ENCODE measurements around the gene B3GNT5. TPM values are rescaled to one million over a fixed set of nuclear protein-coding genes. Genes with fewer than 3 reads are reported as not detected.

Gene B3GNT5
- total and polyA plus RNA-seq, 10 of the 15 experiments (the other 5 are each of a cell fraction or from before 2014, with no cell fraction given): 0.24 to 1.1 (median 0.48) TPM

- no peak for TF ChIP-seq ZNF384 (IDR thresholded peaks at IDR 0.05; ENCODE audit: borderline replicate concordance, low read depth, low read length)
- no peak for TF ChIP-seq ZNF207 (IDR thresholded peaks at IDR 0.05; ENCODE audit: borderline replicate concordance)
- no peak for TF ChIP-seq NFIC (IDR thresholded peaks at IDR 0.05; ENCODE audit: low read depth, low read length)
- TF ChIP-seq MTA2 (IDR thresholded peaks at IDR 0.05; ENCODE audit: low read depth): no peak
- TF ChIP-seq PML (IDR thresholded peaks at IDR 0.05; ENCODE audit: low read length): no peak
- TF ChIP-seq SIN3A (IDR thresholded peaks at IDR 0.05; ENCODE audit: low read depth, low read length): no peak
- TF ChIP-seq, protein P1, sequence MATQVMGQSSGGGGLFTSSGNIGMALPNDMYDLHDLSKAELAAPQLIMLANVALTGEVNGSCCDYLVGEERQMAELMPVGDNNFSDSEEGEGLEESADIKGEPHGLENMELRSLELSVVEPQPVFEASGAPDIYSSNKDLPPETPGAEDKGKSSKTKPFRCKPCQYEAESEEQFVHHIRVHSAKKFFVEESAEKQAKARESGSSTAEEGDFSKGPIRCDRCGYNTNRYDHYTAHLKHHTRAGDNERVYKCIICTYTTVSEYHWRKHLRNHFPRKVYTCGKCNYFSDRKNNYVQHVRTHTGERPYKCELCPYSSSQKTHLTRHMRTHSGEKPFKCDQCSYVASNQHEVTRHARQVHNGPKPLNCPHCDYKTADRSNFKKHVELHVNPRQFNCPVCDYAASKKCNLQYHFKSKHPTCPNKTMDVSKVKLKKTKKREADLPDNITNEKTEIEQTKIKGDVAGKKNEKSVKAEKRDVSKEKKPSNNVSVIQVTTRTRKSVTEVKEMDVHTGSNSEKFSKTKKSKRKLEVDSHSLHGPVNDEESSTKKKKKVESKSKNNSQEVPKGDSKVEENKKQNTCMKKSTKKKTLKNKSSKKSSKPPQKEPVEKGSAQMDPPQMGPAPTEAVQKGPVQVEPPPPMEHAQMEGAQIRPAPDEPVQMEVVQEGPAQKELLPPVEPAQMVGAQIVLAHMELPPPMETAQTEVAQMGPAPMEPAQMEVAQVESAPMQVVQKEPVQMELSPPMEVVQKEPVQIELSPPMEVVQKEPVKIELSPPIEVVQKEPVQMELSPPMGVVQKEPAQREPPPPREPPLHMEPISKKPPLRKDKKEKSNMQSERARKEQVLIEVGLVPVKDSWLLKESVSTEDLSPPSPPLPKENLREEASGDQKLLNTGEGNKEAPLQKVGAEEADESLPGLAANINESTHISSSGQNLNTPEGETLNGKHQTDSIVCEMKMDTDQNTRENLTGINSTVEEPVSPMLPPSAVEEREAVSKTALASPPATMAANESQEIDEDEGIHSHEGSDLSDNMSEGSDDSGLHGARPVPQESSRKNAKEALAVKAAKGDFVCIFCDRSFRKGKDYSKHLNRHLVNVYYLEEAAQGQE (IDR thresholded peaks at IDR 0.05; ENCODE audit: low read depth, low read length): no peak
Observed at GRCh38 chr3:183318877-183319276, 65.8 kb downstream of the B3GNT5 start (continued).

- Histone ChIP-seq H3K36me3 (ENCODE audit: control insufficient read depth in 2 of 2, insufficient read depth in 2 of 2, low read length in 1 of 2) (no peaks in the 10 kb centered on the region), H3K9me3 (replicated peaks; ENCODE audit: control insufficient read depth, insufficient read depth, low read length) (no peaks in the 10 kb centered on the region), H3K27ac (ENCODE audit: control insufficient read depth, insufficient read depth) (no peak overlapping the region), H3K9ac (ENCODE audit: control insufficient read depth, insufficient read depth, low read length) (no peak overlapping the region), H3K4me3 (no peak overlapping the region), H2AFZ (ENCODE audit: control insufficient read depth, low read depth, low read length) (no peak overlapping the region), H3K4me1 (ENCODE audit: control insufficient read depth, insufficient read depth, low read length) (no peaks in the 10 kb centered on the region), H4K20me1 (ENCODE audit: control insufficient read depth, insufficient read depth) (no peaks in the 10 kb centered on the region), H3K79me2 (ENCODE audit: control insufficient read depth, insufficient read depth, low read length) (no peaks in the 10 kb centered on the region), H3K27me3 (replicated peaks in 1 of 2; ENCODE audit: control insufficient read depth in 2 of 2, insufficient read depth in 2 of 2, low read length in 1 of 2) (no peaks in the 10 kb centered on the region), H3K4me2 (ENCODE audit: control insufficient read depth, insufficient read depth) (no peak overlapping the region)
- ATAC-seq: no peak
- SMC1A ChIA-PET (ENCODE audit: uncharacterized antibody, unreplicated experiment): interaction anchor here (1.8 kb wide), 1 partner anchor 14 kb away, joined by 3 read pairs; no protein-coding TSS in a partner anchor
- intact Hi-C loops (cut with micrococcal nuclease; ENCODE audit: unreplicated experiment) (no loop called here), in situ Hi-C loops (cut with MboI) (no loop called here)
- no peak for FAIRE-seq
- RAD21 ChIA-PET (ENCODE audit: unreplicated experiment): interaction anchor here (1.4 kb wide), 1 partner anchor 134 kb away, joined by 6 read pairs; no protein-coding TSS in a partner anchor
- no peak for DNase-seq (ENCODE audit: low read depth, low spot score)
- POLR2A ChIA-PET: interaction anchor here (0.7 to 1.0 kb wide), 2 partner anchors 11 to 18 kb away, joined by 3 read pairs; no protein-coding TSS in a partner anchor
- CTCF ChIA-PET: interaction anchor here (1.1 kb wide), 1 partner anchor 133 kb away, joined by 3 read pairs; no protein-coding TSS in a partner anchor
- no TSS peak for BruUV-seq (replicated peaks)
- TF ChIP-seq PML (IDR thresholded peaks at IDR 0.05; ENCODE audit: low read length): no peak
Observed at GRCh38 chr3:183319371-183319770, 66.3 kb downstream of the B3GNT5 start.

Small RNAs within 50 kb of the gene (small RNA-seq; reads per million reads assigned to genes)
- gene RNA5SP151: not detected

Other genes starting within 250 kb of the B3GNT5 start
- gene MCCC1, start 153.8 kb upstream of the B3GNT5 start, total RNA-seq (2014; rRNA removed): 43.9 and 47.7 TPM in 2 replicates
- gene MCCC1, start 153.8 kb upstream of the B3GNT5 start, total RNA-seq (2014; rRNA removed; fragmentation: Illumina TruSeq; extraction: Trizol): 52.1 and 52.8 TPM in 2 replicates
- gene MCCC1, start 153.8 kb upstream of the B3GNT5 start, total RNA-seq (2021): 40.0 and 41.9 TPM in 2 replicates
- 62.6 and 68.3 TPM in 2 replicates for gene MCCC1, start 153.8 kb upstream of the B3GNT5 start, polyA plus RNA-seq (2011; rRNA removed)
- 46.3 and 52.3 TPM in 2 replicates for gene MCCC1, start 153.8 kb upstream of the B3GNT5 start, polyA plus RNA-seq (2014; fragmentation: Illumina TruSeq; extraction: Trizol)
- gene MCCC1, start 153.8 kb upstream of the B3GNT5 start, polyA plus RNA-seq (2014; fragmentation: Nextera tagmentation; extraction: Ambion mirVana): 10 to 100 TPM; 35.0 to 38.7 TPM
- gene MCCC1, start 153.8 kb upstream of the B3GNT5 start, polyA plus RNA-seq (2014; rRNA removed): 39.8 and 41.3 TPM in 2 replicates
- 10 to 100 TPM; 61.8 to 71.7 TPM for gene MCCC1, start 153.8 kb upstream of the B3GNT5 start, polyA plus RNA-seq (2016; fragmentation: Nextera tagmentation; extraction: Ambion mirVana)
- 17.7 and 20.3 TPM in 2 replicates for gene LAMP3, start 90.5 kb upstream of the B3GNT5 start, total RNA-seq (2014; rRNA removed)
- 21.2 TPM in 2 replicates for gene LAMP3, start 90.5 kb upstream of the B3GNT5 start, total RNA-seq (2014; rRNA removed; fragmentation: Illumina TruSeq; extraction: Trizol)
- 18.3 and 18.9 TPM in 2 replicates for gene LAMP3, start 90.5 kb upstream of the B3GNT5 start, total RNA-seq (2021)
- gene LAMP3, start 90.5 kb upstream of the B3GNT5 start, polyA plus RNA-seq (2011; rRNA removed): 49.2 and 63.4 TPM in 2 replicates
- gene LAMP3, start 90.5 kb upstream of the B3GNT5 start, polyA plus RNA-seq (2014; fragmentation: Illumina TruSeq; extraction: Trizol): 32.9 and 35.8 TPM in 2 replicates
- 10 to 100 TPM in 1 of 2 experiments, 1 to 10 TPM in 1; 9.4 to 23.5 TPM for gene LAMP3, start 90.5 kb upstream of the B3GNT5 start, polyA plus RNA-seq (2014; fragmentation: Nextera tagmentation; extraction: Ambion mirVana)
- 13.1 and 16.3 TPM in 2 replicates for gene LAMP3, start 90.5 kb upstream of the B3GNT5 start, polyA plus RNA-seq (2014; rRNA removed)
- gene LAMP3, start 90.5 kb upstream of the B3GNT5 start, polyA plus RNA-seq (2016; fragmentation: Nextera tagmentation; extraction: Ambion mirVana): 10 to 100 TPM; 24.0 to 24.2 TPM
- gene MCF2L2, start 175.4 kb downstream of the B3GNT5 start, total RNA-seq (2014; rRNA removed): 2.8 and 2.9 TPM in 2 replicates
- gene MCF2L2, start 175.4 kb downstream of the B3GNT5 start, total RNA-seq (2014; rRNA removed; fragmentation: Illumina TruSeq; extraction: Trizol): 2.8 and 3.1 TPM in 2 replicates
- gene MCF2L2, start 175.4 kb downstream of the B3GNT5 start, total RNA-seq (2021): 1.6 and 2.2 TPM in 2 replicates
- 0.43 and 0.52 TPM in 2 replicates for gene MCF2L2, start 175.4 kb downstream of the B3GNT5 start, polyA plus RNA-seq (2011; rRNA removed)
- 0.95 and 1.2 TPM in 2 replicates for gene MCF2L2, start 175.4 kb downstream of the B3GNT5 start, polyA plus RNA-seq (2014; fragmentation: Illumina TruSeq; extraction: Trizol)
- gene MCF2L2, start 175.4 kb downstream of the B3GNT5 start, polyA plus RNA-seq (2014; fragmentation: Nextera tagmentation; extraction: Ambion mirVana): under 1 TPM; 0.37 to 0.42 TPM
- 1.6 and 2.0 TPM in 2 replicates for gene MCF2L2, start 175.4 kb downstream of the B3GNT5 start, polyA plus RNA-seq (2014; rRNA removed)
- gene MCF2L2, start 175.4 kb downstream of the B3GNT5 start, polyA plus RNA-seq (2016; fragmentation: Nextera tagmentation; extraction: Ambion mirVana): 1 to 10 TPM in 1 of 2 experiments, under 1 TPM in 1; 0.72 to 1.6 TPM